Measurements from ENCODE around the gene NOTCH4.

NOTCH4 gene

GRCh38 chr6:32163559-32164258 lies 60.2 kb downstream of the NOTCH4 start:
- DNase-seq (ENCODE audit: low spot score) = no peak

GRCh38 chr6:32158052-32158451 lies 65.8 kb downstream of the NOTCH4 start:
- DNase-seq (ENCODE audit: low spot score) = no peak

GRCh38 chr6:32156891-32157290 lies 67.0 kb downstream of the NOTCH4 start:
- no peak for DNase-seq (ENCODE audit: low spot score)

- peak; percentile 69 for DNase-seq (ENCODE audit: low spot score)
These were observed 69.2 kb downstream of the NOTCH4 start for GRCh38 chr6:32154514-32155161.

- peak; percentile 57 for DNase-seq (ENCODE audit: low spot score)
These were observed 70.0 kb downstream of the NOTCH4 start, which contains the start of gene PPT2 for GRCh38 chr6:32153564-32154513. Gene PPT2 (plus strand): TSS chr6:32154141. CDS start chr6:32154595, 454 bp downstream.

- no peak for DNase-seq (ENCODE audit: low spot score)
These were observed 70.9 kb downstream of the NOTCH4 start for GRCh38 chr6:32152769-32153563.

GRCh38 chr6:32151863-32152768 lies 71.8 kb downstream of the NOTCH4 start, which contains the start of gene PRRT1:
Gene PRRT1 (minus strand): TSS chr6:32151939. CDS start chr6:32151827, 112 bp downstream.
- no peak for DNase-seq (ENCODE audit: low spot score)

- no peak for DNase-seq (ENCODE audit: low spot score)
These were observed 72.5 kb downstream of the NOTCH4 start for GRCh38 chr6:32151181-32151862.

GRCh38 chr6:32149932-32150870 lies 73.7 kb downstream of the NOTCH4 start:
- no peak for DNase-seq (ENCODE audit: low spot score)

GRCh38 chr6:32149092-32149755 lies 74.6 kb downstream of the NOTCH4 start:
- DNase-seq (ENCODE audit: low spot score) = no peak

- DNase-seq (ENCODE audit: low spot score) = peak; percentile 62
These were observed 75.4 kb downstream of the NOTCH4 start for GRCh38 chr6:32148289-32149091.

GRCh38 chr6:32147401-32148132 lies 76.3 kb downstream of the NOTCH4 start:
- no peak for DNase-seq (ENCODE audit: low spot score)

- no peak for DNase-seq (ENCODE audit: low spot score)
These were observed 77.2 kb downstream of the NOTCH4 start for GRCh38 chr6:32146687-32147086.

- no peak for DNase-seq (ENCODE audit: low spot score)
These were observed 77.6 kb downstream of the NOTCH4 start for GRCh38 chr6:32146287-32146686.
